PFSK-1 (cell line): ENCODE measurements around the gene TNPO3.

Experiments
- POLR2AphosphoS5 ChIP-seq: IDR thresholded peaks from 2 replicates; pipeline ENCODE4 v1.6.1; 2012; ENCODE audit warnings: low read depth, mild to moderate bottlenecking, control low read depth, low read length, moderate library complexity
- REST ChIP-seq, 2 experiments: IDR thresholded peaks; 2 replicates each; pipeline versions ENCODE4 v1.6.1 to v1.8.0; 2011 to 2012; ENCODE audit warnings: low read depth in 2 of 2, low read length in 2 of 2, control low read depth in 1 of 2, inconsistent platforms in 1 of 2, mild to moderate bottlenecking in 1 of 2, moderate library complexity in 1 of 2; ENCODE audit not compliant: insufficient read depth in 1 of 2
- SIN3A ChIP-seq: IDR thresholded peaks from 2 replicates; pipeline ENCODE4 v1.6.1; 2012; ENCODE audit warnings: mild to moderate bottlenecking, low read length, moderate library complexity, borderline replicate concordance; ENCODE audit not compliant: insufficient read depth
- TAF1 ChIP-seq: IDR thresholded peaks from 2 replicates; pipeline ENCODE4 v1.6.1; 2012; ENCODE audit warnings: low read length, control low read depth, borderline replicate concordance; ENCODE audit not compliant: insufficient read depth

GRCh38 chr7:128974241-128974934 is 80.5 kb downstream of the TNPO3 start:
- TF ChIP-seq POLR2AphosphoS5 = no peak
- no peak for TF ChIP-seq TAF1
- no peak for TF ChIP-seq REST (IDR thresholded peaks at IDR 0.05; ENCODE audit: insufficient read depth in 1 of 2, low read depth in 2 of 2, low read length in 2 of 2)
- no peak for TF ChIP-seq SIN3A
